Occipital lobe (tissue), 2 donors: ENCODE data around the gene DOC2A. TPM values are rescaled to one million over a fixed set of nuclear protein-coding genes. Genes with fewer than 3 reads are reported as not detected.

ENCODE experiments used
- DNase-seq: peaks from one replicate; lab custom pipeline; 2025; lab: John Stamatoyannopoulos, UW
- total RNA-seq: library from RNA; depleted of rRNA; stranded (reverse); fragments of >200 nt; gene quantifications from one replicate; pipeline ENCODE4 v1.2.3, GENCODE V29; 2014

The DOC2A gene
- total RNA-seq, 1 donor from 2014 or later: 10.5 TPM

DNA sequence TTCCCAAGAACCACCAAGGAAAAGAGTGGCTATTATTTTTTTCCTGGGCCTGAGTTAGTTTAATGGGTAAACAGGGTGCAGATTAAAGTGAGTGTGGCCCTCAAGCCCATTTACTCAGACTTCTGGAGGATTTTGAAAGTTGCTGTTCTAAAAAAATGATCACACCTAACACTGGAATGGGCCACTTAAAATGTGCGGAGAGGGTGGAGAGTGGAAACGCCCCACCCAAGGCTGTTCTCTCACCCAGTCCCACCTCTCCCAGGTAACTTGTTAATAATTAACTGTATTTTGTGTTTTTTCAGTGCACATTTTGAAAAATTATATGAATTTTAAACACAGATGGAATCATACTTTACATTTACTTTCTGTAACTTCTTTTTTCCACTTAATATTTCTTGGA is 20.8 kb downstream of the DOC2A start:
- no peak for DNase-seq

DNA sequence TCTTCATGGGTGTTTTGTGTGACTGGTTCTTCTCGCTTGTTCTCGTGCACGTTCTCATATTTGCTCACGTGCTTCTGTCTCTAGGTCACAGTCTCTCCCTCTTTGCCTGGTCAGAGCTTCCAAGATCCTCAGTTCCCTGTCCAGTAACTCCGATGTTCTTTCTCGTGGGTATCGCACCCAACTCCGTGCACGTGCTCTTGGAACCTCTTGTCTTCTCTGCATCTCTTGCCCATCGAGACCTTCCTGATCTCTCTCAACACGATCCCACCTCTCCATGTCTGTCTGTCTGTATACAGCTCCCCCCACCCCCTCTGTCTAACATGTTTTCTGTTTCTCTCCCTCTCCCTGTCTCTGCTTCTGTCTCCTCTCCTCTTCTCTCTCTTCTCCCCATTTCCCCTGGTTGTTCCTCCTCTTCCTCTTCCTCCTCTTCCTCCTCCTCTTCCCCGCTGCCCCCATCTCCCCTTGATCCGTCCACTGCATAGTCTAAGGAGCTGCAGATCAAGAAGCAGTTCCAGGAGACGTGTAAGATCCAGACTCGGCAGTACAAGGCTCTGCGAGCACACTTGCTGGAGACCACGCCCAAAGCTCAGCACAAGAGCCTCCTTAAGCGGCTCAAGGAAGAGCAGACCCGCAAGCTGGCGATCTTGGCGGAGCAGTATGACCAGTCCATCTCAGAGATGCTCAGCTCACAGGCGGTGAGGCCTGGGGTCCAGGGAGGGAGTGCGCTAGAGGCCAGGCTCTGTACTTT is 21.5 kb downstream of the DOC2A start:
- no peak for DNase-seq

DNA sequence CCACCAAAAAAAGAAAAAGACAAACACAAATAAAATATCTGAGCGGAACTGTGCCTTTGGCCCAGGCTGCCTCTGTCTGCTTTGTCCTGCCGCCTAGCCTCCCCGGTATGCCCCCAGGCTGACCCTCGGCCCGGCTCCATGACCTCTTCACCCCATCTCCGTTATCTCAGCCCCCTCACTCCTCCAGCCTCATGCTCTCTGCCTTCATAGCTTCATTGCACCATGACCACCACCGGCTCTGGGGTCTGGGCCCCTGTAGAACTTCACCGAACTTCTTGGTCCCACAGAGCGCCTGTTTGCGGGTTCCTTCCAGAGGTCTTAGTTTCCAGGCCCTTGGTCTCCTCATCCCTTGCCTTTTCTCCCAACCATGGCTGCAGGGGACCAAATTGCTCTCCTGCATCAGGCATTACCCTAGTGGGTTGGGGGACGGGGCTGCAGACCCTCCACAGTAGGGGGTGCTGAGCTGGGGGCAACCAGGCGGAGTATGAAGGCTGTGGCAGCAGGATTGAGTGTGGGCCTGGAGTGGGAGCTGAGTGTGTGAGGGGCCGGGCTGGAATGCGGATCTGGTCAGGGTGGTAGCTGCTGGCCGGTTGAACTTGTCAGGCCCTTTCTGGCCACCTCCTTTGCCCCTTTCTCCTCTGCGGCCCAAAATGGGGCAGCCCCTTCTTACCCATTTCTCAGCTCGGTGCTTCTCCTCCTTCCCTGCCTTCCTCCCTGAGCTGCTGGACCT is 22.3 kb downstream of the DOC2A start:
- no peak for DNase-seq

DNA sequence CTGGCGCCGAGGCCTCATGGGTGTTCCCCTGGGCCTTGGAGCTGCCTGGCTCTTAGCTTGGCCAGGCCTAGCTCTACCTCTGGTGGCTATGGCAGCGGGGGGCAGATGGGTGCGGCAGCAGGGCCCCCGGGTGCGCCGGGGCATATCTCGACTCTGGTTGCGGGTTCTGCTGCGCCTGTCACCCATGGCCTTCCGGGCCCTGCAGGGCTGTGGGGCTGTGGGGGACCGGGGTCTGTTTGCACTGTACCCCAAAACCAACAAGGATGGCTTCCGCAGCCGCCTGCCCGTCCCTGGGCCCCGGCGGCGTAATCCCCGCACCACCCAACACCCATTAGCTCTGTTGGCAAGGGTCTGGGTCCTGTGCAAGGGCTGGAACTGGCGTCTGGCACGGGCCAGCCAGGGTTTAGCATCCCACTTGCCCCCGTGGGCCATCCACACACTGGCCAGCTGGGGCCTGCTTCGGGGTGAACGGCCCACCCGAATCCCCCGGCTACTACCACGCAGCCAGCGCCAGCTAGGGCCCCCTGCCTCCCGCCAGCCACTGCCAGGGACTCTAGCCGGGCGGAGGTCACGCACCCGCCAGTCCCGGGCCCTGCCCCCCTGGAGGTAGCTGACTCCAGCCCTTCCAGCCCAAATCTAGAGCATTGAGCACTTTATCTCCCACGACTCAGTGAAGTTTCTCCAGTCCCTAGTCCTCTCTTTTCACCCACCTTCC is 23.3 kb downstream of the DOC2A start:
- no peak for DNase-seq

DNA sequence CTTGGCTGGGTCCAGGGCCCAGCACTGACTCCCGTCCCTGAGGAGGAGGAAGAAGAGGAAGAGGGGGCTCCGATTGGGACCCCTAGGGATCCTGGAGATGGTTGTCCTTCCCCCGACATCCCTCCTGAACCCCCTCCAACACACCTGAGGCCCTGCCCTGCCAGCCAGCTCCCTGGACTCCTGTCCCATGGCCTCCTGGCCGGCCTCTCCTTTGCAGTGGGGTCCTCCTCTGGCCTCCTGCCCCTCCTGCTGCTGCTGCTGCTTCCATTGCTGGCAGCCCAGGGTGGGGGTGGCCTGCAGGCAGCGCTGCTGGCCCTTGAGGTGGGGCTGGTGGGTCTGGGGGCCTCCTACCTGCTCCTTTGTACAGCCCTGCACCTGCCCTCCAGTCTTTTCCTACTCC is 23.9 kb downstream of the DOC2A start:
- DNase-seq: no peak

DNA sequence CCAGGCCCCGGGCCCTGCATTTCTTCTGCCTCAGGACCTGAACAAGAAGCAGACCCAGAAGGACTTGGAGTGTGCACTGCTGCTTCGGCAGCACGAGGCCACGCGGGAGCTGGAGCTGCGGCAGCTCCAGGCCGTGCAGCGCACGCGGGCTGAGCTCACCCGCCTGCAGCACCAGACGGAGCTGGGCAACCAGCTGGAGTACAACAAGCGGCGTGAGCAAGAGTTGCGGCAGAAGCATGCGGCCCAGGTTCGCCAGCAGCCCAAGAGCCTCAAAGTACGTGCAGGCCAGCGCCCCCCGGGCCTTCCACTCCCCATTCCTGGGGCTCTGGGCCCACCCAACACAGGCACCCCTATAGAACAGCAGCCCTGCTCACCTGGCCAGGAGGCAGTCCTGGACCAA is 24.6 kb downstream of the DOC2A start:
- DNase-seq: no peak

DNA sequence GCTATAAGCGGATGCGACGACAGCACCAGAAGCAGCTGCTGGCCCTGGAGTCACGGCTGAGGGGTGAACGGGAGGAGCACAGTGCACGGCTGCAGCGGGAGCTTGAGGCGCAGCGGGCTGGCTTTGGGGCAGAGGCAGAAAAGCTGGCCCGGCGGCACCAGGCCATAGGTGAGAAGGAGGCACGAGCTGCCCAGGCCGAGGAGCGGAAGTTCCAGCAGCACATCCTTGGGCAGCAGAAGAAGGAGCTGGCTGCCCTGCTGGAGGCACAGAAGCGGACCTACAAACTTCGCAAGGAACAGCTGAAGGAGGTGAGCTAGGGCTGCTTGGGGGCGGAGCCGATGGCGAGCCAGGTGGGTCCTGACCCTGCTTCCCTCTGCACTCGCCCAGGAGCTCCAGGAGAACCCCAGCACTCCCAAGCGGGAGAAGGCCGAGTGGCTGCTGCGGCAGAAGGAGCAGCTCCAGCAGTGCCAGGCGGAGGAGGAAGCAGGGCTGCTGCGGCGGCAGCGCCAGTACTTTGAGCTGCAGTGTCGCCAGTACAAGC is 25.5 kb downstream of the DOC2A start:
- DNase-seq: no peak

DNA sequence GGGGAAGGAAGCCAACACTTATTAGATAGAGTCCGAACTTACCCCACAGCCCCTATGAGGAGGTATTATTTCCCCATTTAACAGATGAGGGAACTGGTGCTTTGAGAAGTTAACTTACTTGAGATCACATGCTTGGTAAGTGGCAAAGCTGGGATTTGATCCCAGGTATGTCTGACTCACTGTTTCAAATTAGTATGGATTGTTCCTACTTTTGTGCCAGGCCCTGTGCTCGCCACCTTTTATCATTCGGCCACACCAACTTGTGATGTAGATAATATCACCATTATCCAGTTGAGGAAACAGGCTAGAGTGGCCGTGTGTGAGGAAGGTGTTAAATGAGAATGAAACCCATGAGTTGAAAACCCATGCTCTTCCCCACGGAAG is 26.1 kb downstream of the DOC2A start:
- DNase-seq: no peak

DNA sequence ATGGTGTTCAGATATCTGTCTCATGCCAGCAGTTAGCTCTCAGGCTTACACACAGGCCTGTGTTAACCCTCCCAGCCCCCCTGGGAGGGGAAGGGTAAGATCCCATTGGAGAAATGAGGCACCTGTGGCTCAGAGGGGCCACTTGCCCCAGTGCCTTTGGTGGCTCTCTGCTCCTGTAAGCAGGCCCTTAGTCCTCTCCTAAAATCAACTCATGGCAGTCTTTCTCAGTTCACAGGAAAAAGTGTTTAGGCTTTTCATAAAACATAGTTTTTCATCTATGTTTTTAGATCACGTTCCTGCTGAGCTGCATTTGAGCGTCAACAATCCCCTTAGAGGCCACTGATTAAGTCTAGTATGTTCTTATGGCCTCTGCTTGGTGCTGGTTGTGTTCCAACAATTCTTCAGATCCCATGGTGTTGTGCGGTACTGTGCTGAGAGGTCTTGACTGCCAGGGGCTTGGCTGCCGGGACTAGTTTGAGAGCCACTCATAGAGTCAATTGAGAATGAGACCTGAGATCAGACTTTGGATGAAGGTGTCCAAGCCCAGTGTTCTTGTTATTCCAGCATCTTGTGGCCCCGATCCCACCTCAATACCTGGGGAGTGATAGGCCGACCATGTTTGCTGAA is 26.6 kb downstream of the DOC2A start:
- no peak for DNase-seq

DNA sequence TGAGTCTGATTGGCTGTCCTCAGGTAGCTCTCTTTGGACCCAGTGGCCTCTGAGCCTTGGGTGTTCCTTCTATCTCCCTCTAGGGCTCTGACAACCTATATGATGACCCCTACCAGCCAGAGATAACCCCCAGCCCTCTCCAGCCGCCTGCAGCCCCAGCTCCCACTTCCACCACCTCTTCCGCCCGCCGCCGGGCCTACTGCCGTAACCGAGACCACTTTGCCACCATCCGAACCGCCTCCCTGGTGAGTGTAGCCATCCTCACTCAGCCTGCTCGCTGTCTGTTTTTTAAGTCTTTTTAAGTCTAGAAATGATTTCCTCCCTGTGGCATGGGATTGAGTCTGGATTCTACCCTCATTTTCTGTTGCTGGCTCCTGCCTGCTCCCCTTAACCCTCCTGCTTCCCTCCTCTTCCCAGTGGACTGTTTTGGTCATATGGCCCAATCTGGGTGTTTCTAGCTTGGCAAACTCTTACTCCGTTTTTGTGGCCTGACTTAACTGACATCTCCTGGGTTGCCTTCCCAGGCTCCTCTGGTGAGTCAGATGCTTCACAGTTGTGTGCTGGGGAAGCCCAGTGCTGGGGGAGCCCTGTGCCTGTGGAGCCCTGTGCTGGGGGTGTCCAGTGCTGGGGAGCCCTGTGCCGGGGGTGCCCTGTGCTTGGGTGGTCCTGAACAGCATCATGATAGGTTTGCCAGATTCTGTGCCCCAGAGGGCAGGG is 27.2 kb downstream of the DOC2A start:
- DNase-seq: no peak

DNA sequence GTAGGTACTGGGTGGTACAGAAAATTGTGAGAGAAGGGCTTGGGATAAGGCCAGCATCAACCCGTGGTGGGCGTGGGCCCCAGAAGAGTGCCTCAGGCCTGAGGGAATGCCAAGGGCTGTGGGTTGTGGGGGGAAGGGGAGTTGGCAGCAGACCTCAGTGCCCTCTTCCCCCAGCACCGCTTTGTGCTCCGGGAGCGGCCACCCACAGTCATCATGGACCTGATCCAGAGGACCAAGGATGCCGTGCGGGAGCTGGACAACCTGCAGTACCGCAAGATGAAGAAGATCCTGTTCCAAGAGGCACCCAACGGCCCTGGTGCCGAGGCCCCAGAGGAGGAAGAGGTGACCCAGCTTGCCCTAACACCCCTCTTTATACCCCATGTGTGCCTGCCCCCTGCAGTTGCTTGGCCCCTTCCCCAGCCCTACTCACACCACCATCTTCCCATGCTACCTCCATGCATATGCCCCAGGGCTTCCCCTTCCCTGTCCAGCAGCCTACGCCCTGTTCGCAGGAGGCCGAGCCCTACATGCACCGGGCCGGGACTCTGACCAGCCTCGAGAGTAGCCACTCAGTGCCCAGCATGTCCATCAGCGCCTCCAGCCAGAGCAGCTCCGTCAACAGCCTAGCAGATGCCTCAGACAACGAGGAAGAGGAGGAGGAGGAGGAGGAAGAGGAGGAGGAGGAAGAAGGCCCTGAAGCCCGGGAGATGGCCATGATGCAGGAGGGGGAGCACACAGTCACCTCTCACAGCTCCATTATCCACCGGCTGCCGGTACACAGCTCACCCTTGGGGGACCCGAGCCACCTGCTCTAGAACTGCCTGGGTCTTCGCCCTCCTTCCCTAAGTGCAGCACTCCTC is 28.0 kb downstream of the DOC2A start:
- DNase-seq: no peak

DNA sequence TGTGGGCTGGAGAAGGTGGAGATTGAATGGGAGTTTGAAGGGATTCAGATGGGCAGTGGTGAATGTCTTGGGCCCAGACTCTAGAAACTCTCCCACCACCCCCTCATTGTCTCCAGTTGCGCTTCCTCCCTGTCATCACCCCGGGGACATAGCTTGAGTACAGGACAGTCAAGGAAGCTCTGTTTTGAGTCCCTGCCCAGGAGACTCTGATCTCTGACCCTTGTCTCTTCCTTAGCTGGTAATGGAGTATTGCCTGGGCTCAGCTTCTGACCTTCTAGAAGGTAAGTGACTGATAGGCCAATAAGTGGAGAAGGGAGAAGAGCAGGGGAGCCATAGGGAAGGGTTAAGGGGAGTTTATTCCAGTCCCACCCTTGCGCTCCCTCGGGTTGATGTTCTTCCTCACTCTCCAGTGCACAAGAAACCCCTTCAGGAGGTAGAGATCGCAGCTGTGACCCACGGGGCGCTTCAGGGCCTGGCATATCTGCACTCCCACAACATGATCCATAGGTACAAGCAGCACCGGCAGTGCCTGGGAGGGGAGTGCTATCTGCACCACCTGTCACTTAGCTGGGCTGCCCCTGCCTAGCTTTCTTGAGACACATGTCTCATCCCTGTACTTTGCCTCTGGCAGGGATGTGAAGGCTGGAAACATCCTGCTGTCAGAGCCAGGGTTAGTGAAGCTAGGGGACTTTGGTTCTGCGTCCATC is 32.1 kb downstream of the DOC2A start:
- DNase-seq: no peak

DNA sequence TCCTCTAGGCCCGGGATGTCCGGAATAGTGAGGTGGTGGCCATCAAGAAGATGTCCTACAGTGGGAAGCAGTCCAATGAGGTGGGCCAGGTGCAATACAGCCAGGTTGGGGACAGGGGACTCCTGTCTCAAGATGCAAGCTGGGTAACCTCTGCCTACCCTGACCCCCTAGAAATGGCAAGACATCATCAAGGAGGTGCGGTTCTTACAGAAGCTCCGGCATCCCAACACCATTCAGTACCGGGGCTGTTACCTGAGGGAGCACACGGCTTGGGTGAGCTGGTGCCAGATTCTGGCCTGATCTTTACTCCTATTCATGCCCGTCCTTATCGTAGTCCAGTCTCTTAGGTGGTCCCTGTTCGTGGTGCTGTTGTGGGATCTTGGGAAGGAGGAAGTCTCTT is 32.7 kb downstream of the DOC2A start:
- DNase-seq: no peak

DNA sequence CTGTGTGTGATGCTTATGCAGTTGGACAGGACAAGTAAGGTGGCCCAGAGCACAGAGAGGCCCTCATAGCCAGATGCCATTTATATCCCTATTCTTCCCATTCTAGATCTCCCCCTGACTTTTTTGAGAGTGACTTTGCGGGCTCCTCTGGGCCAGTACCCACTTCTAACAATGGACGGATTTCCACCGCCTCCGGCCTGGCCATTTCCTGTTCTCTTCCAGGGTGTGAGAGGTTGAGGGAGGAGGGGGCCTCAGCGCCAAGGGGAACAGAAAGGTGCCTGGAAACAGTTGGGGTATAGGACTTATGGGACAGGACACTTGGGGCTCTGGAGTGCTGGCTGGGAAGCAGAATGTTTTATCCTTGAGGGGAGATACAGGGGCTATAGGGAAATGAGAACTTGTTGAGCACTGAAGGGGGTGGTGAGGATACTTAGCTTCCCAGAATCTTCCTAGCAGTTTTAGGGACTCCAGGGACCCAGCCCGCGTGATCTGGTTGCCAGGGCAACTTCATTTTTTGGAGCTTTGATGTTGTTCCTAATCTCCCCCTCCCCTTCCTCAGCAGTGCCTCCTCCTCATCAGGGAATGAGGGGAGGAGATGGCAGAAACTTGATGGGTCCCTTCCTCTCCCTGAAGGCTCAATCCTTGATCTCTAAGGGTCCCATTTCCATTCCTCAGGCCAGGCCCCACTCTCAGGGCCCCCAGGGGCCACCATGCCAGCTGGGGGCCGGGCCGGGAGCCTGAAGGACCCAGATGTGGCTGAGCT is 33.6 kb downstream of the DOC2A start:
- no peak for DNase-seq

DNA sequence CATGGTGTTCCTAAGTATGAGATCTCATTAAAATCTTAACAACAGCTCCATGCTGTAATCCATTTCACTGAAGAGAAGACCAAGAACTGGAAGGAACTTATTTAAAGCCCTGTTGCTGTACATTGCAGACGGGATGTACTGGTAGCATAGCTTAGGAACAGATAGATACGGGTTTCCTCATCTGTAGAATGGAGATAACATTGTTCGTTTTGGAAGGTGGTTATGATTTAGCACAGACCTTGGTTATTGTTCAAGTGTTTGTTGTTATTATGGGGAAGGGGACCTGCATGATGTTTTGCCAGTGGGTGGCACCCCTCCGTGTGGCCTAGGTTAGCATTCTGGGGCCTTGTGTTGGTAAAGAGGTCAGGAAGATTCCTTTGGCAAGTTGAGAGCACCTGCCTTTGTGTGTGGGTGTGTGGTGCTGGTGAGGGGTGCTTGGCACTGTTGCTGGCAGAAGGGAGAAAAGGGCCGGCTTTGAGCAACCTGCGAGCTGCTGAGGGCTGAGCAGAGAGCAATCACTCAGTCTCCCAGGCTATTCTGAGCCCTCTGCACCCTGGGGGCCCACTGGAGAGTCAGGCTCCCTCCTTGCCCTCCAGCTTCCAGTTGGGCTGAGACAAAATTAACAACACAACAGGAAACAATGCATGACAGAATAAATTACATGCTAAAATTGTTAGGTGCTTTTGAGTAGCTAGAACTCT is 34.9 kb downstream of the DOC2A start:
- no peak for DNase-seq

DNA sequence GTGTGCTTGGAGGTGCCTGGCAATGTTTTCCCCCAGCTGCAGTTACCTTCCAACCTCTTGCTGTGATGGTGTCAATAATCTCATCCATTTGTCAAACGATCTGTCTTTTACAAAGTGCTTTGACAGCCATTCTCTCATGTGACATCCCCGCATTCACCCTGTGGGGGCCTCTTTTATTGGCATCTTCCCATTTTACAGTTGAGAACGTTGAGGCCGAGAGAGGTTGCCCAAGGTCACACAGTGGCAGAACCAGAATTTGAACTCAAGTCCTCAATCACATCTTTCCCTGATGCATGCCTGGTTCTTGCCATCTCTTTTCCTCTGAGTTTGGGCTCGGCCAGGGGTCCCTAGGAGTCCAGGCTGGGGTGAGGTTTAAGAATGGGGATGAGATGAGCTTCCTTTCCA is 35.7 kb downstream of the DOC2A start:
- DNase-seq: no peak

DNA sequence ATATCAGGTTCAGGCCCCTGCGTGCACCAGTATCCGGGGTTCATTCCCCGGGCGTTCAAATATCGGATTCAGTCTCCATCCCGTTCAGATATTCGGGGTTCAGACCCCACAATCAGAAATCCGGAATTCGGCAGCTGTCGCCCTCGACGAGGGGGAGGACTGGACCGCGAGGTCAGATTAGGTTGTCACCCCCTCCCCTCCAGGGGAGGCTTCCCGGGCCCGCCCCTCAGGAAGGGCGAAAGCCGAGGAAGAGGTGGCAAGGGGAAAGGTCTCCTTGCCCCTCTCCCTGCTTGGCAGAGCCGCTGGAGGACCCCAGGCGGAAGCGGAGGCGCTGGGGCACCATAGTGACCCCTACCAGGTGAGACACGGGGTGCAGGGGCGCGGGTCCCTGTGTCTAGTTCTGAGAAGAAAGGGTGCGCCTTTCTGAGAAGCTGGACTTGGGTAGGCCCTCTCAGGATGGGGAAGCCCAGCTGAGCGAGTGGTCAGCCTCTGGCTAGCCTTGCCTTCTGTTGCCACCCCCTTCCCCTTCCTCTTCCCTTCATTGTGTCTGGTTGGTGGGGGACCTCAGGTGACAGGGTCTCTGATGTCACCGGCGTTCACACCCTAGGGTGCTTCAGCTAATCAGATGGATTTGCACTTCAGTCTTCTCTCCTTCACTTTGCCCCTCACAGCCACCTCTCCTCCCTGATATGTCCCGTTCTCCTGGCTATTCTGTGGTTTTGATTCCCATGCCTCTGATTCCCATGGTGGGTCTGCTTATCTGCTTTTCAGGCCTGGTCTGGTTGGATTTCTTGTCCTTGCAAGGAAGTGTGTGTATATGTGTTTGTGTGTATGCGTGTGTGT is 36.3 kb downstream of the DOC2A start:
- DNase-seq: no peak
